Activated T-helper 17 cell treated with anti-CD3 and anti-CD28 coated beads, Interleukin-2, amount 50 U/mL, for 72 hours (primary cell): ENCODE measurements around the gene TAAR8. TPM values are rescaled to one million over a fixed set of nuclear protein-coding genes. Genes with fewer than 3 reads are reported as not detected.

ENCODE experiments used
- ATAC-seq: fragments of 150-1000 bp; cut with Tn5 transposase; replicated peaks from 2 replicates; pipeline ENCODE4 v1.10.0; 2021; ENCODE audit warnings: mild to moderate bottlenecking, moderate library complexity
- H3K27ac Mint-ChIP-seq: one replicate; pipeline ENCODE4 v1.8.0; 2022; ENCODE audit warnings: mixed read lengths
- H3K27me3 Mint-ChIP-seq: one replicate; pipeline ENCODE4 v1.8.0; 2022; ENCODE audit warnings: mixed read lengths
- H3K36me3 Mint-ChIP-seq: one replicate; pipeline ENCODE4 v1.8.0; 2022; ENCODE audit warnings: low read depth, mild to moderate bottlenecking, mixed read lengths
- H3K4me1 Mint-ChIP-seq: one replicate; pipeline ENCODE4 v1.8.0; 2022; ENCODE audit warnings: mixed read lengths
- H3K4me3 Mint-ChIP-seq: one replicate; pipeline ENCODE4 v1.8.0; 2022; ENCODE audit warnings: mild to moderate bottlenecking, mixed read lengths
- H3K9me3 Mint-ChIP-seq: one replicate; pipeline ENCODE4 v1.8.0; 2022; ENCODE audit warnings: mixed read lengths
- total RNA-seq, 2 donors: library from RNA; stranded (reverse); gene quantifications; one replicate each; pipeline ENCODE4 v1.2.3, GENCODE V29; 2022

The TAAR8 gene, protein sequence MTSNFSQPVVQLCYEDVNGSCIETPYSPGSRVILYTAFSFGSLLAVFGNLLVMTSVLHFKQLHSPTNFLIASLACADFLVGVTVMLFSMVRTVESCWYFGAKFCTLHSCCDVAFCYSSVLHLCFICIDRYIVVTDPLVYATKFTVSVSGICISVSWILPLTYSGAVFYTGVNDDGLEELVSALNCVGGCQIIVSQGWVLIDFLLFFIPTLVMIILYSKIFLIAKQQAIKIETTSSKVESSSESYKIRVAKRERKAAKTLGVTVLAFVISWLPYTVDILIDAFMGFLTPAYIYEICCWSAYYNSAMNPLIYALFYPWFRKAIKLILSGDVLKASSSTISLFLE
- total RNA-seq: not detected

DNA sequence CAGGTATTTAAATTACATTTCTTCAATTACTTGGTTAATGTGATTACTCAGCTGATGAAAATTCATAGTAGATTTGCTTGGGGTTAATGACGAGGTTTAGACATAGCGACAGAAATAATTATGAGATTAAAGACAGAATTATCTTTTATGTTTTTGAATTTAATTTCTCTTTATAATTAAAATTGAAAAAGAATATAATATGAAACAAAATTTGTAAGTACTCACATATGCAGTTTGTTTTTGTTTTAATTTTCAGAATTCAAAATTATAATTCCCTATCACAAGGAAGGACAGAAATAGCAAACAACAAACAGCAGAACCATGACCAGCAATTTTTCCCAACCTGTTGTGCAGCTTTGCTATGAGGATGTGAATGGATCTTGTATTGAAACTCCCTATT lies at the start of gene TAAR8:
TSS of gene TAAR8 (plus strand) at position 301 of the 400 bp plus-strand sequence. CDS start at position 322, 21 bp downstream.
- Mint-ChIP-seq H3K36me3 (no peaks in the 10 kb centered on the region), H3K4me1 (no peaks in the 10 kb centered on the region), H3K9me3 (no peaks in the 10 kb centered on the region), H3K27me3 (peaks cover 22% of the 10 kb centered on the region), H3K27ac (no peak within 1 kb of the TSS), H3K4me3 (no peak within 1 kb of the TSS)
- ATAC-seq: no peak

DNA sequence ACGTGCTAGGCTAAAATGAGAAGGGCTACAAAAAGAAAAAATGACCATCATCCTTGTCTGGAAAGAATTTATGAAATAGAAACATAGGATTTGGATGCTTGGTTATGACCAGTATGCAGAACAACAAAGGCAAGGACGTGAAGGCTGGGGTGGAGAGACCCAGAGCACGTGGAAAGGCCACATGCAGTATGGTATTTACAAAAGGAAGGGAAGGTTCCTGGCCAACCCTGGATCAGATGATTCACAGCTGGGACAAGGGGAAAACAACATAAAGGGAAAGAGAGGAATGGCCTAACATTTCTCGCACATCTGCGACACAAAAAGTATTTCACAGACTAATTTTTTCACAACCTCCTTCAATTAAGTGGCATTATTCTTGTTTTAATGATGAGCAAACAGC lies 47.7 kb upstream of the TAAR8 start:
- Mint-ChIP-seq H3K4me1 (peaks cover 23% of the 10 kb centered on the region), H3K9me3 (no peaks in the 10 kb centered on the region), H3K36me3 (peaks cover 58% of the 10 kb centered on the region), H3K27me3 (no peaks in the 10 kb centered on the region), H3K4me3 (no peak overlapping the region), H3K27ac (no peak overlapping the region)
- ATAC-seq: no peak

DNA sequence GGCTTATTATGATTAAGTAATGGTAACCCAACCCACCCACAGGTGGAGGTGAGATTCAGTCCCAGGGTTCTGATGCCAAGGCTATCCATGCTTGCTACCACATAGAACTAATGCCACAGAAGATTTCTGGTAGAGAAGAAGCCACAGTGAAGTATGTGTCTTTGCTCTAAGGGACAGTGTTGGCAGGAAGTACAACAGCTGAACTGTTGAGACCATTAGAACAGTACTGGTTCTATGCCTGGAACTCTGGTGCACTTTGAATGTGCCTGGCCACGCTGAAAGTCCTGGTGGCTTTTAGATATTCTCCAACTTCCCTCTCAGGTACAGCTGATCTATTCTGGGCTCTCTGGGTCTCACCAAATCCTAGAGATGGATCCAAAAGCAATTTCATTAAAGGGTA lies 47.3 kb upstream of the TAAR8 start:
- no peak for ATAC-seq
- peaks cover 19% of the 10 kb centered on the region for H3K4me1 Mint-ChIP-seq
- no peak overlapping the region for H3K4me3 Mint-ChIP-seq

DNA sequence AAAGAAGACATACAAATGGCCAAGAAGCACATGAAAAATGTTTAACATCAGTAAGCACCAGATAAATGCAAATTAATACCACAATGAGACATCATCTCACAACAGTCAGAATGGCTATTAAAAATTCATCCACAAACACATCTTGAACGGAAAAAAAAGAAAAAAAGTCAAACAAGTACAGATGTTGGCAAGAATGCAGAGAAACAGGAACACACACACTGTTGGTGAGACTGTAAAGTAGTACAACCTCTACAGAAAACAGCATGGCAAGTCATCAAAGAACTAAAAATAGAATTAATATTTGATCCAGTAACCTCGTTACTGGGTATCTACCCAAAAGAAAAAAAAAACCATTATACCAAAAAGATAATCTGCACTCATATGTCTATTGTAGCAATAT lies 46.0 kb upstream of the TAAR8 start:
- Mint-ChIP-seq H3K27ac (no peak overlapping the region), H3K36me3 (peaks cover 41% of the 10 kb centered on the region), H3K4me1 (peaks cover 22% of the 10 kb centered on the region), H3K9me3 (no peaks in the 10 kb centered on the region), H3K4me3 (no peak overlapping the region), H3K27me3 (no peaks in the 10 kb centered on the region)
- ATAC-seq: no peak

More for the DNA sequence above, 47.3 kb upstream of the TAAR8 start:
- H3K27ac Mint-ChIP-seq: no peak overlapping the region
- no peaks in the 10 kb centered on the region for H3K9me3 Mint-ChIP-seq
- H3K36me3 Mint-ChIP-seq: peaks cover 54% of the 10 kb centered on the region
- no peaks in the 10 kb centered on the region for H3K27me3 Mint-ChIP-seq

DNA sequence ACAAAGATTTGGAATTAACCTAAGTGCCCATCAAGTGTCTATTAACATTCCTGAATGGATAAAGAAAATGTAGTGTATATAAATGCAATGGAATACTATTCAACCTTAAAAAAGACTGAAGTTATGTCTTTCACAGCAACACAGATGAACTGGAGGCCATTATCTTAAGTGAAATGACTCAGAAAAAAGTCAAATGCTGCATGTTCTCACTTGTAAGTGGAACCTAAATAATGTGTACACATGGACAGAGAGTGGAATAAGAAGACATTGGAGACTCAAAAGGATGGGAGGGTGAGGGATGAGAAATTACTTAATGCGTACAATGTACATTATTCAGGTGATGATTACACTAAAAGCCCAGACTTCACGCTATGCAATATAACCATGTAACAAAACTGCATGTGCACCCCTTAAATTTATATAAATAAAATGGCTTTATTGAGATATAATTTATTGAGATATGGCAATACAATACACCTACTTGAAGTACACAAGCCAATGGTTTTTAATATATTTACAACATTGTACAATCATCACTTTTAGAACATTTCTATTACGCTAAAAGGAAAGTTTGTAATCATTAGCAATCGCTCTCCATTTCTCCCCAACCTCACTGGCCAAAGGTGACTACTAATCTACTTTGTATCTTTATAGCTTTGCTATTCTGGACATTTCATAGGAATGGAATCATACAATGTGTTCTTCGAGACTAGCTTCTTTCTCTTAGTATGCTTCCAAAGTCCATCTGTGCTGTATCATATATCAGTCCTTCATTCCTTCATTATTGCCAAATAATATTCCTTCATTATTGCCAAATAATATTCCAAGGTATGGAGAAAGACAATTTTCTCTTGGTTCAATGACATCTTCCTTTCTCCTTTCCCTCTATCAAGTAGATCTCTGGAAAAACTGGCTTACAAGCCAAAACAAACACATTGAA lies 45.3 kb upstream of the TAAR8 start:
- H3K4me1 Mint-ChIP-seq: peaks cover 25% of the 10 kb centered on the region
- no peak overlapping the region for H3K27ac Mint-ChIP-seq
- H3K4me3 Mint-ChIP-seq: no peak overlapping the region
- no peak for ATAC-seq
- H3K9me3 Mint-ChIP-seq: no peaks in the 10 kb centered on the region
- no peaks in the 10 kb centered on the region for H3K27me3 Mint-ChIP-seq
- peaks cover 34% of the 10 kb centered on the region for H3K36me3 Mint-ChIP-seq

DNA sequence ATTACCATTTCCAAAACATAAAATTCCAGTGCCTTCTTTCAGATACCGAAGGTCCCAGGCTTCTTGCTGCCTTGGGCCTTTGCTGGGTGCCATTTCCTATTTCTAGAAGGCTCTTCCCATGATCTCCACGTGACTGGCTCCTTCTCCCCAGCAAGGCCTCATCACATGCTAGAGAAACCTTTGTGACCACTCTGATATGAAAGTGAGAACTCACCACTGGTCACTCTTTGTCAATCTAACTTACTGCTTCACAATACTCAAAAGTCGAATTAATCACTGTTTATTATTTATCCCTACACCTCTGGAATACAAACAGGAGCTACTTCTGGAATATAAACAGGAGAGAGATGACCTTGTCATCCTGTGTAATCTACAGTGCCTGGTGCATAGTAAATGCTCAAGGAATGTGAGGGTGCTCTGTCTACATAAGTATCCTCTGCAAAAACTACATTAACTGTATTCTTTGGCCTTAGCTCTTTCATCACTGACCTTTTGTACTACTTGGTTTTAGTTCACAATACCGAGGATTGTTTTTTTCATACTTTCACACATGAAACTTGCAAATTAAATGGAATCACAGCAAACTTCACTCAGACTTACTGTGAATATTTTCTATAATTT lies 41.2 kb upstream of the TAAR8 start:
- peaks cover 23% of the 10 kb centered on the region for H3K4me1 Mint-ChIP-seq
- no peak overlapping the region for H3K27ac Mint-ChIP-seq
- ATAC-seq: no peak
- H3K27me3 Mint-ChIP-seq: no peaks in the 10 kb centered on the region
- H3K9me3 Mint-ChIP-seq: no peaks in the 10 kb centered on the region
- H3K4me3 Mint-ChIP-seq: peak overlapping the region; percentile 96
- peaks cover 15% of the 10 kb centered on the region for H3K36me3 Mint-ChIP-seq

DNA sequence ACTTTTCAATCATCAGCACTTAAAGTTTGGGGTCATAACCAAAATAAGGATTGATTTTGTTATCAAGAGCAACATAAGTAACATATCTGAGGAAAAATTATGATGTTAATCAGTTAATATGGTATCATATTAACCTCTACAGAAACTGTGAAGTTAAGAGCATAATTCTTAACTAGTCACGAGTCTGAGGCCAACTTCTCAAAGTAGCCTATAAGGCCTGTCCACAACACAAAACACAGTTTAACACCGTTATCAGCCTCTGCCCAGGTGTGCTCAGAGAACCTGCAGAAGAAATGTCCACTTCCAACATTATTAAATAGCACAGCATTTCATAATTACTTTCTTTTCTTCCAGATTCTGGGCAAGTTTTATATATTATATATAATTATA lies 40.6 kb upstream of the TAAR8 start:
- no peaks in the 10 kb centered on the region for H3K27me3 Mint-ChIP-seq
- no peak overlapping the region for H3K27ac Mint-ChIP-seq
- ATAC-seq: no peak
- H3K36me3 Mint-ChIP-seq: peaks cover 15% of the 10 kb centered on the region
- no peaks in the 10 kb centered on the region for H3K9me3 Mint-ChIP-seq
- H3K4me1 Mint-ChIP-seq: peaks cover 23% of the 10 kb centered on the region
- peak overlapping the region; percentile 96 for H3K4me3 Mint-ChIP-seq

DNA sequence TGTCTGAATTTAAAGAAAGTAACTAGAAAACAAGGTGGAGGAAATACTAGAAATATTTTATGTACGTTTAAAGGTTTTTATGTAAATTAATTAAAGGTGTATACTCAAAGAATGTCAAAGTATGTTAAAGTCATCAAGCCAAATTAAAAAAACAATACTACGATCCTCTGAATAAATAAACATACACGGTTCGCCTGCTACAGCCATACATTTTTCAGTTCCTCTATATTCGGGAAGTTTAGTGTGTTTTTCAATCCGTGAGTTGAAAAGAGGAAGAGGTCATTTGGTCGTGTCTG lies 40.2 kb upstream of the TAAR8 start:
- H3K27ac Mint-ChIP-seq: no peak overlapping the region
- no peaks in the 10 kb centered on the region for H3K9me3 Mint-ChIP-seq
- H3K4me3 Mint-ChIP-seq: peak overlapping the region; percentile 96
- H3K4me1 Mint-ChIP-seq: peaks cover 23% of the 10 kb centered on the region
- H3K36me3 Mint-ChIP-seq: peaks cover 15% of the 10 kb centered on the region
- no peaks in the 10 kb centered on the region for H3K27me3 Mint-ChIP-seq
- ATAC-seq: no peak

DNA sequence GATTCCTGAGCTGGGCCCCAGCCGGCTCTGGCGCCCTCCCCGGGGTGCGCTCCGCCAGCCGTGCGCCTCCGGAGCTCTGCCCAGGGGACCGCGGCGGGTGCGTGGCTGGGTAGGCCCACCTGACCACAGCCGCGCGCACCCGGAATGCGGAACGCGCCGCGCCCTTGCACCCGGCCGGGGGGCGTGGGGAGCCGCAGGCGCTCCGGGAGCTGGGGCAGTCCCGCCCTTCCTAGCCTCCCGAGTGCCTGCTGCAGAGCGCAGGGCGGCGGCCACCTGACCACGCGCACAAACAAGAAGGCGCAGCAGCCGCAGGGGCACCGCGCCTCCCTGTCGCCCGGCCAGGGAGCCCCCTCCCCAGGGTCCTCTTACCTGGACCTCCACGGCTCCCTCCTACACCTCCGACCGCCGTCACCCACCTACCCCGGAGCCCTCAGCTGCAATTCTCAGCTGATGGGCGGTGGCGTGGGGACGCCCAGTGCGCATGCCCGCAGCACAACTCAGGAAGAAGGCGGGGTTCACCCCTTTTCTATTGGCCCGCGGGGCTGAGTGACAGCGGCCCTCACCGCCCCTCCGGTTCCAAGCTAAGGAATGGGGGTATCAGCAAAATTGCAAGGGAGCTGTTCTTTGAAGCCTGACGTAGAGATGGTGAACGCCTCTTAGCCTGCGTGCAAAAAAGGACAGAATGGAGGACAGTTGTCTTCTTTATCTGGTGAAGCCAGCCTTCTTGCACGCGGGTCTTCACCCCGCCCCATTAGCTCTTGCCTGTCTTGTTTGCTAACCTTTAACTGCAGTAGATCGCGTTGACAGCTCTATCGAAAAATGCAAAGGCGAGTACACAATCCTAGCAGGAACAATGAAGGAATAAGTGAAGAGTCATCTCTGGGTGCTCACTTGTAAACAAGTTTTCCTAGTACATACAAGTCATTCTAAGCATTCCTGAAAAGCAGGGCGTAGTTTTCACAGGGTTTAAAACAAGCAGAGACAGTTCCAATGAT lies 39.5 kb upstream of the TAAR8 start, which contains the start of gene STX7:
TSS of gene STX7 (minus strand) at position 479 of the 995 bp plus-strand sequence. CDS start 9,586 bp downstream, outside the sequence.
- H3K4me1 Mint-ChIP-seq: peaks cover 16% of the 10 kb centered on the region
- peak within 1 kb of the TSS; percentile 87 for H3K27ac Mint-ChIP-seq
- peak; percentile 97 for ATAC-seq
- no peaks in the 10 kb centered on the region for H3K27me3 Mint-ChIP-seq
- H3K9me3 Mint-ChIP-seq: no peaks in the 10 kb centered on the region
- peak within 1 kb of the TSS; percentile 96 for H3K4me3 Mint-ChIP-seq
- H3K36me3 Mint-ChIP-seq: peaks cover 10% of the 10 kb centered on the region

DNA sequence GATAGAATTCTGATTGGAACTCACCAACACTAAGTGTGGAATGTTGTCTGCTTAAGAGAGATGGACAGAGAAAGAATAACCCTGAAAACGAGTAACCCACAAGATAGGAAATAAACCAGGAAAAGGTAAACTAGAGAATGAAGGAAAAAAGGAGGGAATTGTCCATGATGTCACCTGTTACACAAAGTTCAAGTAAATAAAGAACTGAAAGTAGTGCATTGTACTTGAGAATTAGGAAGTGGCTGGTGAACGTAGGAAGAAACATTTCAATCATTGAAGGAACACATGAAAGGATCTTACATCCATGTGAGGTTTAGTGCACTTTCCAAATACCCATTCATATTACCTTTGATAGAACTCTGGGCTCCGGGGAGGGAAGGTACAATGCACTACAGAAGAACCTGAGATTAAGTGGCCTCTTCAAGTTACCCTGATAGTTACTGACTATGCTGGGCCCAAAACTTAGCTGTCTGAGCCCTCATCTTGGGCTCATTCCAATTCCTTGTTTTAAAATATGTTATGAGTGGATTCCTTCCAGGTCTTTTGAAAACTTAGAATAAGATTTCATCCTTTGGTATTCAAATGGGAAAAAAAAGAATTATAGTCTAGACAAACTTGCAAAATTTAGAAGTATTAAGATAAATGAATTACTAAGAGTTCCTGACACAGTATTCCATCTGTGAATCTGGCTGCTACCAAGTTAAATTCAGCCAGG lies 38.5 kb upstream of the TAAR8 start:
- H3K4me1 Mint-ChIP-seq: peaks cover 15% of the 10 kb centered on the region
- H3K9me3 Mint-ChIP-seq: no peaks in the 10 kb centered on the region
- peaks cover 3% of the 10 kb centered on the region for H3K27me3 Mint-ChIP-seq
- no peaks in the 10 kb centered on the region for H3K36me3 Mint-ChIP-seq
- H3K4me3 Mint-ChIP-seq: peak overlapping the region; percentile 96
- peak overlapping the region; percentile 87 for H3K27ac Mint-ChIP-seq
- no peak for ATAC-seq

DNA sequence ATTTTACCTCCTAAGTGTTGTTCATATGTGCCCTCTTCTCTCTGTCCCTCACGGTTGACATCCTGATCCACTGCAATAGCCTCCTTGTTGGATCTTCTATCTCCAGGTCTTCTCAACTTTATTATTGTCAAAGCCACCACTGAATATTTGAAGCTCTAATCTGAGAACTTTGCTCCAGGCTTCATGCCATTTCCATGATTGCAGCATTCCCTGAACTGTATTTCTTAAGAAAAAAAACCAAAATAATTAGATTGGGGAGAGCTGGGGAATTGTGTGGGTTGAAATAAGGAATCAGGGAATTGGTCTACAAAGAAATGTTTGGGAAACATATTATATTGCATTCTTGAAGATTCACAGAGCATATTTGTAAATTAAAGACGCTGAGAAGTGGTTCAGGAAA lies 37.1 kb upstream of the TAAR8 start:
- Mint-ChIP-seq H3K27me3 (peaks cover 3% of the 10 kb centered on the region), H3K4me3 (no peak overlapping the region), H3K4me1 (peaks cover 15% of the 10 kb centered on the region), H3K27ac (no peak overlapping the region), H3K9me3 (no peaks in the 10 kb centered on the region), H3K36me3 (no peaks in the 10 kb centered on the region)
- ATAC-seq: no peak

DNA sequence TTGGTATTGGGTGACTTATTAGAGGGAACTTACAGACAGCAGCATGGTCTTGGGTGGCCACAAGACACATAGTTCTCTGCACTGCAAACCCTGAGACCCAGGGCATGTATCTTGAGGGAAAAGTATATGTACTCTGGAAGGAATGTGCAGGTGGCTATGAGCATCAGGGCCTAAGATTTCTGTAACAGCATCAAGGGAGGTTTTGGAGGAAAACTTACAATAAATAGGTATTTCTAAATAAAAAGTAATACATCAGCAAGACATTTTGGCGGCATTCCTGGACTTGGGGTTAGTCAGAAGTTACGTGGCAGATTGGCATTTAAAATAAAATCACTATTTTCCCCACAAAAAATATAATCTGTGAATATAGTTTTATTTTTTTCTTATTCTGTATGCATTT lies 31.5 kb upstream of the TAAR8 start:
- no peak for ATAC-seq
- Mint-ChIP-seq H3K4me3 (no peak overlapping the region), H3K27ac (no peak overlapping the region), H3K27me3 (peaks cover 33% of the 10 kb centered on the region), H3K4me1 (no peaks in the 10 kb centered on the region), H3K36me3 (no peaks in the 10 kb centered on the region), H3K9me3 (no peaks in the 10 kb centered on the region)

DNA sequence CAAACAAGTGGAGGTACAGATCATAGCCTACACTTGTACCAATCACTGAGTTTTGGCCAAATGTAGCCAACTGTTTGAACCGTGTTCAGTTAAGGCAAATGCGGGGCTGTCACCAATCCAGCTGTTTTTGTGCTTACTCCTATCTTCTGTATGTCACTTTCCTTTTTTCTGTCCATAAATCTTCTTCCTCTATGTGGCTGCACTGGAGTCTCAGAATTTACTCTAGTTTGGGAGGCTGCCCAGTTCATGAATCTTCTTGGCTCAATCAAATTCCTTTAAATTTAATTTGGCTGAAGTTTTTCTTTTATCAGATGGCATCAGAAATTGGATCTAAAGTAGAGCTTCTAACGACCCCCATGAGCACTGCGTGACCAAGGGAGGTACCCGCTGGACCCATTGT lies 27.8 kb upstream of the TAAR8 start:
- Mint-ChIP-seq H3K36me3 (no peaks in the 10 kb centered on the region), H3K27me3 (peaks cover 43% of the 10 kb centered on the region), H3K27ac (no peak overlapping the region), H3K9me3 (no peaks in the 10 kb centered on the region), H3K4me1 (no peaks in the 10 kb centered on the region), H3K4me3 (no peak overlapping the region)
- no peak for ATAC-seq
